GM18909 (cell line): ENCODE data around the gene MTHFS.
"Not testable (repeated sequence)": the region's sequence is repeated elsewhere in the genome, so short reads cannot be mapped to it uniquely, and the experiment has no call there.

Experiments
- ATAC-seq: cut with Tn5 transposase; IDR thresholded peaks from one replicate; pipeline ENCODE4 v1.9.1; 2021; ENCODE audit warnings: mild to moderate bottlenecking; ENCODE audit not compliant: unreplicated experiment, poor library complexity

The MTHFS gene

GRCh38 chr15:79896634-79897379, at the start of gene MTHFS:
MTHFS (minus strand) TSS chr15:79897014; CDS start chr15:79896988, 26 bp downstream.
- ATAC-seq: peak; percentile 77

GRCh38 chr15:79944622-79945021, 47.8 kb upstream of the MTHFS start:
- ATAC-seq: no peak

GRCh38 chr15:79943820-79944219, 47.0 kb upstream of the MTHFS start:
- ATAC-seq: peak; percentile 91

- no peak for ATAC-seq
Observed at GRCh38 chr15:79942741-79943481, 46.1 kb upstream of the MTHFS start.

- ATAC-seq: no peak
Observed at GRCh38 chr15:79939399-79939798, 42.6 kb upstream of the MTHFS start.

- ATAC-seq: no peak
Observed at GRCh38 chr15:79938143-79938542, 41.3 kb upstream of the MTHFS start.

- not testable (repeated sequence) for ATAC-seq
Observed at GRCh38 chr15:79935556-79936201, 38.9 kb upstream of the MTHFS start.

GRCh38 chr15:79933231-79933630, 36.4 kb upstream of the MTHFS start:
- ATAC-seq: no peak

GRCh38 chr15:79932447-79932846, 35.6 kb upstream of the MTHFS start:
- ATAC-seq: no peak

- ATAC-seq: no peak
Observed at GRCh38 chr15:79930516-79930915, 33.7 kb upstream of the MTHFS start.

- ATAC-seq: no peak
Observed at GRCh38 chr15:79929412-79929811, 32.6 kb upstream of the MTHFS start.

GRCh38 chr15:79926116-79926515, 29.3 kb upstream of the MTHFS start:
- ATAC-seq: not testable (repeated sequence)

GRCh38 chr15:79924379-79924778, 27.6 kb upstream of the MTHFS start:
- ATAC-seq: no peak

GRCh38 chr15:79923515-79924169, 26.8 kb upstream of the MTHFS start:
- peak; percentile 96 for ATAC-seq

- peak; percentile 50 for ATAC-seq
Observed at GRCh38 chr15:79923079-79923514, 26.3 kb upstream of the MTHFS start.

GRCh38 chr15:79922512-79923078, 25.8 kb upstream of the MTHFS start:
- no peak for ATAC-seq

GRCh38 chr15:79919749-79920511, 23.1 kb upstream of the MTHFS start:
- ATAC-seq: no peak

- no peak for ATAC-seq
Observed at GRCh38 chr15:79919090-79919748, 22.4 kb upstream of the MTHFS start.

- ATAC-seq: no peak
Observed at GRCh38 chr15:79918278-79918677, 21.5 kb upstream of the MTHFS start.
